Thyroid gland (tissue), 4 donors: ENCODE results near the gene GOLT1A. TPM values are rescaled to one million over a fixed set of nuclear protein-coding genes. Genes with fewer than 3 reads are reported as not detected.

ENCODE experiments used
- DNase-seq, 2 donors: peaks; one replicate each; pipeline ENCODE4 v3.0.0-alpha.2; 2019
- H3K27ac ChIP-seq, 3 donors: fragments of 200-600 bp; sonication (generic); 1 replicate in 2 of 3; 2 replicates in 1 of 3; pipeline ENCODE4 v1.5.1; 2016 to 2019; ENCODE audit warnings: mild to moderate bottlenecking in 1 of 3, moderate library complexity in 1 of 3
- H3K27me3 ChIP-seq: fragments of 200-600 bp; sonication (generic); one replicate; pipeline ENCODE4 v1.5.1; 2019
- H3K36me3 ChIP-seq, 2 donors: fragments of 200-600 bp; sonication (generic); one replicate each; pipeline ENCODE4 v1.5.1; 2016 to 2019
- H3K4me1 ChIP-seq, 2 donors: fragments of 200-600 bp; sonication (generic); one replicate each; pipeline ENCODE4 v1.5.1; 2017 to 2019
- H3K4me3 ChIP-seq, 3 donors: fragments of 200-600 bp; sonication (generic); replicated peaks in 1 of 3; 1 replicate in 2 of 3; 2 replicates in 1 of 3; pipeline ENCODE4 v1.5.1; 2016; ENCODE audit warnings: mild to moderate bottlenecking in 1 of 3
- H3K9me3 ChIP-seq: fragments of 200-600 bp; sonication (generic); one replicate; pipeline ENCODE4 v1.5.1; 2017
- CTCF ChIP-seq, 6 experiments: fragments of 200-600 bp in 3 of 6; fragments of 450-650 bp in 3 of 6; sonication (generic) in 3 of 6; IDR thresholded peaks; one replicate each; pipeline ENCODE4 v1.5.1; 2016 to 2019; ENCODE audit warnings: antibody characterized with exemption in 6 of 6, mild to moderate bottlenecking in 2 of 6, inconsistent platforms in 1 of 6, moderate library complexity in 1 of 6
- POLR2A ChIP-seq, 2 donors: fragments of 450-650 bp; IDR thresholded peaks; one replicate each; pipeline ENCODE4 v1.6.1; 2017; ENCODE audit warnings: antibody characterized with exemption in 2 of 2, mild to moderate bottlenecking in 2 of 2, moderate library complexity in 1 of 2
- WGBS, 2 donors: methylation state at CpG; one replicate each; pipeline ENCODE4 v1.1.5; 2017; 5-methylcytosine and 5-hydroxymethylcytosine counted together
- intact Hi-C: fragments of 100-400 bp; cut with DNase I; formaldehyde crosslinking; loops from one replicate; pipeline ENCODE4 v1.15.1; 2023
- total RNA-seq, 4 donors: library from RNA; depleted of rRNA; stranded (reverse); fragments of >200 nt; gene quantifications; one replicate each; pipeline ENCODE4 v1.2.3, GENCODE V29; 2016

The GOLT1A gene
- total RNA-seq, 4 donors from 2014 or later, result 0.45 TPM; not detected in 3

DNA sequence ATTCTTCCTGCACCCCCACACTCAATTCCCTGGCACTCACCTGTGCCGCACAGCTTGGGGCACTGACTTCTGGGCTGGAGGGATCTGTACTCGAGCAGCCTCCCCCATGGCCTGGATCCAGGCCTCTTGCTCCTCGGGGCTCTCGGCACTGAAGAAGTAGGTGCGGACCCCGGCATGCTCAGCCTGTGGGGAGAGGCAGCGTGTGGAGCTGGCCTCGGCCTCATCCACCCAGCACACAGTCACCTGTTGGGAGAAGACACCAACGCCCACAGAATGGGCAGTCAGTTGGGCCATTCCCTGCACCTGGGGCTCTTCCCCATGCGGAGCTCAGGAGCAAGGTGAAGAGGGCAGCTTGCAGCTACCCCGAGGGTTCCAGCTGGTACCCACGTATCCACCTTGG is 47.5 kb upstream of the GOLT1A start:
- WGBS, 2 donors, result 95 to 100% methylated on average over 4 to 11 of the region's 12 CpGs
- no peak overlapping the region for H3K4me3 ChIP-seq
- intact Hi-C loops, result no loop called here

DNA sequence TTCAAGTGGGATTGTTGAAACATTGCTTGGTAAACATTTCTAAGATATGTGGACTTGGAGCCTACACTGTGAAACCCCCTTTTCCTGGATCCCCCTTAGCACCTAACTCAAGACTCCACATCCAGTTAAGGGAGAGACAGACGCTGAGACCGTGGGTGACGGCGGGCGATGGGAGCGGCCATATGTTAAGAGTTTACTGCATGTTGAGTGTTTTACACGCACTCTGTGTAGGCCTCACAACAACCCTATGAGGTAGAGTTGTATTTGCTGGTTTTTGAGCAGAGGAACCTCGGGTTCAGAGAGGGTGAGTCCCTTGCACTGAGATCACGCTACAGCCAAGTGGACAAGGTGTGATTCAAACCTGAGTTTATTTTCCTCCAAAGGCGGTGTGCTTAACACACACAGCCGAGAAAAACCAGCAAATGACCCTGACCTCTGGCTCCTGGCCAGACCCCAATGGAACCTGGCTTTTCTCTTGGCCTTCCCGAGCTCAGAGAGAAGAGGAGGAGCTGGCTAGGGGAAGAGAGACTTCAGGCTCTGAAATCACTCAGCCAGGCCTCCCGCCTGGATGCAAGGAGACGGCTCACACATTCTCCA is 46.9 kb upstream of the GOLT1A start:
- no peaks in the 10 kb centered on the region for H3K27me3 ChIP-seq
- intact Hi-C loops, result no loop called here
- no peak for DNase-seq
- no peak for TF ChIP-seq CTCF (IDR thresholded peaks at IDR 0.05)
- TF ChIP-seq POLR2A (IDR thresholded peaks at IDR 0.05), result no peak
- peaks cover 0 to 1% of the 10 kb centered on the region in 2 donors for H3K4me1 ChIP-seq
- no peaks in the 10 kb centered on the region for H3K36me3 ChIP-seq
- no peak overlapping the region for H3K4me3 ChIP-seq
- H3K27ac ChIP-seq, result no peak overlapping the region
- no peaks in the 10 kb centered on the region for H3K9me3 ChIP-seq
- 90 to 92% methylated on average over 14 of the region's 14 CpGs for WGBS, 2 donors

More for the DNA sequence above, 47.5 kb upstream of the GOLT1A start:
- TF ChIP-seq CTCF (IDR thresholded peaks at IDR 0.05), result no peak
- no peak for TF ChIP-seq POLR2A (IDR thresholded peaks at IDR 0.05)
- Histone ChIP-seq H3K27ac (no peak overlapping the region), H3K27me3 (no peaks in the 10 kb centered on the region), H3K36me3 (no peaks in the 10 kb centered on the region), H3K4me1 (no peaks in the 10 kb centered on the region), H3K9me3 (no peaks in the 10 kb centered on the region)
- DNase-seq, result no peak

DNA sequence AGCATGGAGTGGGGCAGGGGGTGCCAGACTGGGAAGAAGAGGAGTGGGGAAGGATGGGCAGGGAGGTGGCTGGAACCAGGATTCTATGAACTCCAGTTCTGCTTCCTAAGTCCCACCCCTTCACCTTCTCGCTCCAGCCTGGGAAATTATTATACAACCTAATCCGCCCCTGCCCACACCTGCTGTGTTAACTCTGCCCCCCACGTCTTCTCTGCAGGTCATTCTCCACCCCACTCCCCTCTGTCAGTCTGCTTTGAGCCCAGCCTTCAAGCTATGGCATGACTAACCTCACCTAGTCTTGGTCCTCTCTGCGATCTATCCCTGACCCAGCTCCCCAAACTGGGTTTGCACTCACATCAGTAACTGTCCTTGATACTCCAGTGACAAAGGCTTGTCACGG is 46.0 kb upstream of the GOLT1A start:
- peaks cover 2 to 10% of the 10 kb centered on the region in 2 donors for H3K4me1 ChIP-seq
- H3K27me3 ChIP-seq, result no peaks in the 10 kb centered on the region
- H3K9me3 ChIP-seq, result no peaks in the 10 kb centered on the region
- no peak for DNase-seq
- TF ChIP-seq CTCF (IDR thresholded peaks at IDR 0.05) (no peak), POLR2A (IDR thresholded peaks at IDR 0.05) (no peak)
- no peak overlapping the region for H3K4me3 ChIP-seq
- intact Hi-C loops, result no loop called here
- no peak overlapping the region for H3K27ac ChIP-seq
- H3K36me3 ChIP-seq, result no peaks in the 10 kb centered on the region
- WGBS, 2 donors, result 89 to 97% methylated on average over 5 of the region's 5 CpGs

DNA sequence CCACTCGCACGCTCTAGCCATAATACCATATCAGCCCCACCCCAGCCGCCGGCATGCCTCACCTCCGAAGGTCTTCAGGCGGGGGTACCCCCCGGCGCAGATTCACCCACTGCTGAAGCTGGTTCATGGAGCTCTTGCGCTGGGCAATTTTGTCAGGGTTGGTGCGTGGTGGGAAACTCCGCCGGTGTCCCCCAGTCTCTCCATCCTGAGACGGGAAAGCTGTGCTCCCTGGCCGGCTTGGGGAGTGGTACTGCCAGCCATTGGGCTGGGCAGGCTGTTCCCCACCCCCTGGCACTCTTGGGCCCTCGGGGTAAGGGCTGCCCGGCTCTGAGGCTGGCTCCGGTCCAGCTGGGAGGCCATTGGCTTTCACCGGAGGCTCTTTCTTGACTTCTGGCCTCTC is 45.4 kb upstream of the GOLT1A start:
- no peak for DNase-seq
- 97% methylated on average over 8 to 15 of the region's 18 CpGs for WGBS, 2 donors
- intact Hi-C loops, result no loop called here
- TF ChIP-seq CTCF (IDR thresholded peaks at IDR 0.05) (no peak), POLR2A (IDR thresholded peaks at IDR 0.05) (no peak)
- Histone ChIP-seq H3K4me1 (peaks cover 6 to 12% of the 10 kb centered on the region in 2 donors), H3K27ac (no peak overlapping the region), H3K9me3 (no peaks in the 10 kb centered on the region), H3K27me3 (no peaks in the 10 kb centered on the region), H3K36me3 (no peaks in the 10 kb centered on the region), H3K4me3 (no peak overlapping the region)

DNA sequence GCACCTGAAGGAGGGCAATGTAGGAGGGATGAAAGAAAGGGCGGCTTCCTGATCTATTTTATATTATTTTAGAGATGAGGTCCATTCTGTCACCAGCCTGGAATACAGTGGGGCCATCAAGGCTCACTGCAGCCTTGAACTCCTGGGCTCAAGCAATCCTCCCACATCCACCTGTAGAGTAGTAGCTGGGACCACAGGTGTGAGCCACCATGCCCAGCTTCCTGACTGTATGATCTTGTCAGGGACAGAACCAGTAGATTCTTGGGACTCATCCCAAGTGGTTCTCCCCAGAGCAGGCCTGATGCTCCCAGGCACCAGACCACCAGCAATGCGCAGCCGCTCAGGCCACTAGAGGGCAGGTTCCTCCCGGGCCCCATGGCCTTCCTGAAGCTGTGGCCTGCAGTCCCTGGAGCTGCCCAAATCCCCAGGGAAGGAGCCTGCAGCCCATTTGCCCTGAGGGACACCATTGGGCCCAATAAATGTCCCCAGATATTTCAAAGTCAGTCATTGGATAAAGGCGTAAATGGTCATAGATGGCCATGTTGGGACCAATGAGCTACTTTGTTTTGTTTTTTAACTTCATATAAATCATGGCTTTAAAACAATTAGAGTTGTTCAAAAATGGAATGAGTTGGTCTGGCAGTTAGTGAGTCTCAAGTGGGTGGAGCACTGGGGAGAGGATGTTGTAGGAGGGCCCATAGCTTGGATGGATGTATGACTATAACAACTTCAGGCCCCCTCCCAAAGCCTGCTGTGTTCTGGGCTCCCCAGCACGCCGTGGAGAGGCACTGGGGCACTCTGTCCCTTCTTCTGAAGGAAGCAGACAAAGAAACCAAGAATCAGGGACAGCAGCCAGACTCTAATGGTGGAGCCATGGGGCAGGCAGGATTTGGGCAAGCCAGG is 44.7 kb upstream of the GOLT1A start:
- Histone ChIP-seq H3K9me3 (no peaks in the 10 kb centered on the region), H3K4me3 (no peak overlapping the region), H3K27me3 (no peaks in the 10 kb centered on the region), H3K27ac (no peak overlapping the region), H3K4me1 (peaks cover 6 to 12% of the 10 kb centered on the region in 2 donors), H3K36me3 (no peaks in the 10 kb centered on the region)
- WGBS, 2 donors, result 63 to 84% methylated on average over 4 to 7 of the region's 7 CpGs
- DNase-seq, result peak; percentile 46 to 59
- TF ChIP-seq CTCF (IDR thresholded peaks at IDR 0.05) (peak in 4 of 6 experiments; percentile 17 to 61 (median 45)), POLR2A (IDR thresholded peaks at IDR 0.05) (no peak)
- intact Hi-C loops, result no loop called here
